Fibroblast of skin of scalp (primary cell): ENCODE measurements around the gene DALRD3.

Experiments used
- DNase-seq: peaks from one replicate; pipeline ENCODE4 v3.0.0-alpha.2; 2013

DALRD3 gene

DNA sequence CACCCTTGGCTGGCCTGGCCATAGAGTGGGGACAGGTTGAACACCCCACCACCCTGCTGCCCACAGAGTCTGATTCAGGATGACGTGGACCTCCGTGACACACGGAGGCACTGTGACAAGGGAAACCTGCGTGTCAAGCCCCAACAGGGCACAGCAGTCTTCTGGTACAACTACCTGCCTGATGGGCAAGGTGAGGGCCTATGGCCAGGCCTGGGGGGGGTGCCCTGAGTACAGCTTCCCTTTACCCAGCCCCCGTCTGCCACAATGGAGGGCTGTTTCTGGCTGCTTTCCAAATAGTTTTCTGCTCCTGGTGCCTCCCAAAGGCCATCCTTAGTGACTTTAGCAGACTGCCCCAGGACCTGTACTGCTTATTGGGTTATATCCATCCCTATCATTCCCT, 12.4 kb downstream of the DALRD3 start:
- no peak for DNase-seq

DNA sequence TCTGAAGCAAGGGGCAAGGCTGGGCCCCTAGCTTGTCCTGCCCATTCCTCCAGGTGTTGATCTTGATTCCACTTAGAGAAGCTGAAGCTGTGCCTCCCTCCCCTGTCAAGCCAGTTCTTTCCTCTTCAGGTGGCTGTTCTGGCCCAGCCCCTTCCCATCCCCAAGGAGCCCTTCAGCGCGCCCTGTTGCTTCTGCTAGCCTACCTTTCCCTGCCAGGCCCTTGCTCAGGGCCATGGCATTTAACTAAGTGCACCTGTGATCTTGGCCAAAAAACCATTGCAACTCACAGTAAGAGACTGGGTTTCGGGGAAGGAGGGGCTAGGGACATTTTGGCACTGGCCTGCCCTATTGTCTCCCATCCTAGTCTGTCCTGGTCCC, 13.1 kb downstream of the DALRD3 start:
- DNase-seq: no peak

DNA sequence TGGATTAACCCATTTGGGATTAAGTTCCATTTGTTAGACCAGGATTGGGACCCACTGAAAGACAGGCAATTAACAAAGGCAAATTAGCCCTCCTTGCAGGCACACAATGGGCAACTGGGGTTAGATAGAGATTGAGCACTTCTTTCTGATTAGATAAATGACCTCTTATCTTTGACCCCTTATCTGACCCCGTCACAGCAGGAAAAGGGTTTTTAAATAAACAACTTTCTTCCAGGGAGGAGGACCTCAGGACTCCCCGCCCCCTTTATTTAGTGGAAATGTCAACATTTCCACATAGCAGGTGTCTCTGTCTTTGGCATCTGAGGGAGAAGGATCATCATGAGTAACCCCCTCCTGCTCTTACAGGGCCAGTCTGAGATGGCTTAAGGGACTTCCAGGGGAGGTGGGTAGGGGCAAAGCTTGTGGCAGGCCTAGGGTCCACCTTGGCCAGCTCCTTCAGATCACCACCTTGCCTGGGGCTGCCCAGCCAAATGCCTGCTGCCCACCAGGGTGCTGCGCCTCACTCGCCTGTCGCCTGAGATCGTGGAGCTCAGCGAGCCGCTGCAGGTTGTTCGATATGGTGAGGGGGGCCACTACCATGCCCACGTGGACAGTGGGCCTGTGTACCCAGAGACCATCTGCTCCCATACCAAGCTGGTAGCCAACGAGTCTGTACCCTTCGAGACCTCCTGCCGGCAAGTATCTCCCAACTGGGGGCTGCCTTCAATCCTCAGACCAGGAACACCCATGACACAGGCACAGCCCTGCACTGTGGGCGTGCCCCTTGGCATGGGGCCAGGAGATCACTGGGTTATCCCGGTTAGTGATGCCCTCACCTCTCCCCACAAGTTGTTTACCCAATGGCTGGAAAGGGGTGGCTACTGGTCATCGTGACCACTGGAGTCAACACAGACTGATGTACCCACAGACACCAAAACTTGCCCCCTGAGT, 13.8 kb downstream of the DALRD3 start:
- DNase-seq: no peak

DNA sequence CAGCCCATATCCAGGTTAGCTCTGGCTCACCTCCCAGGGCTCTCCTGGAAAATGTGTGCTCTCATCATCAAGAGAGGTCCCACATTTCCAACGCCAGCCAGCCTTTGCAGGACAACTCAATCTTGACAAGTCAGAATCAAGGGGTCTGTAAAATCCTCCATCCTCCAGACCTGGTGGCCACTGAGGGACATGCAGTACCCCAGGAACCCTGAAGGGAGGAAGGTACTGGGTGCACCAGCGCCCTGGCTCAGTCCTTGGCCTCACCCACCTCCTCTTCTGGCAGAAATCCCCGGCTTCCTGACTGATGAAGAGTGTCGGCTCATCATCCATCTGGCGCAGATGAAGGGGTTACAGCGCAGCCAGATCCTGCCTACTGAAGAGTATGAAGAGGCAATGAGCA, 17.2 kb downstream of the DALRD3 start:
- no peak for DNase-seq

DNA sequence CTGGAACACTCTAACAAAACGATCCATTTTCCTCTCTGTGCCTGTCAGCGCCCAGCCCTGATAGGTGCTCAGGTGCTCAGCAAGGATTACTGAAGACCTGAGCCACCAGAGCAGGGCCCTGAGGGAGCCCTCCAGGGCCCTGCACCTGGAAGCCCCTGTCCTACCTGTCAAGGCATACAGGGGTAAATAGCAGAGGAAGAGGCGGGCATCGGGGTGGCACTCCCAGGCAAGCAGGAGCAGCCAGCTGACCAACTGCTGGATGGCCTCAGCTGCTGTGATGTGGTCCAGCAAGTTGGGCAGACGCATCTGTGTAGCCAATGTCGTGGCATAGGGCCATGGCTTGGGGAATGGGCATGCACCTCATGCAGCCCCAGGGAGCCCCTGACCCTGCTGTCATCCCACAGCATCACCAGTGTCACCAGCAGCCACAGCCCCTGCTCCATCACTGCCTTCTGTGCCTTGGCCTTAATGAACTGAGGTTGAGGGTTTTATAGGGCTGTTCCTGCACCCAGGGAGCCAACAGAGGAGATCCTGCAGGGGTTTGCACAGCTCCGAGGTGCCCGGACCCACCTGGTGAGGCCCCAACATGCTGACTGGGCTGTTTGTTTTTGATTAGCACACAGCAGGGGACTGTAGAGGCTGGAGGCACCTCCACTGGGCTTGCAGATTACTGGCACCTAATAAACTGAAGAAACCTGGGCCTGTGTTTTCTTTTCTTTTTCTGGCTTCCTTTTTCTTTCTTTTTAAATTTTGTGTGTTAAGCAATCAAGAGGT, 19.1 kb downstream of the DALRD3 start:
- no peak for DNase-seq

DNA sequence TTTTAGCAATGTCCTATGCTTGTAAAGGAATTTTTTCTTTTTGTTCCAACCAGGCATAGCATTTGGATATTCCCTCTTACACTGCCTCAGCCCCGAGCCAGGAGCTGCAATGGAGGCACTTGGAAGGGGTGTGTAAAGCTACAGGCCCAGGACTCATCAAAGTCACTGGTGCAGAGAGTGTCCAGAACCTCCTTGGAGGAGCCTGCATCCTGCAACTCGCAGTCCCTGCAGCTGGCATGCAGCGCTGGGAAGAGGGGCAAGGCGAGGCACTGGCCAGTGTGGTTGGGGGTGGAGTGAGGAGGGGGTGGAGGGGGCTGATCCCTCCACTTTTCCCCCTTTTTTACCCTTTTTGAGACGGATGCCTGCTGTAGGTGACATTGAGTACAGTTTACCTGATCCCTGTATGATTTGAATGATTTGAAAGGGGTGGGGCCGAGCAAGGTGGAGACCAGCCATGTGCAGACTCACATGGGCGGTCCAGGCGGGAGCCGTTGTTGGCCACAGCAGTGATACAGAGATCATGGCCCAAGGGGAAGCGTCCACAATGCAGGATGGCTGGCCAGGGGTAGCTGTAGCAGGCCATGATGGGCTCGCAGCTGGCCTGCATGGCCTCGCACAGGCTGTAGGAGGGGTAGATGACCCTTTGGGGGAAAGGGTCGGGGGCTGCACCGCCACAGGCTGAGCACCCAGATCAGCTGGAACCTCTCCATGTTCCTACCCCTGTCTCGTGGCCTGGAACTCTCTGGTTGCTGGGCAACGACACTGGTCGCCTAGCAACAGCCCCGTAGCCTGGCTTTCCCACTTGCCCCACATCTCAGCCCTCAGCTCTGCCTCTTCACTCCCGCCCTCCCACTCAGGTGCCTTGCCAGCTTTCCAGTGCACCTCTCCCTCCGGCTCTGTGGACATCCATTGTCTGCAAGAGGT, 20.4 kb downstream of the DALRD3 start:
- DNase-seq: no peak

DNA sequence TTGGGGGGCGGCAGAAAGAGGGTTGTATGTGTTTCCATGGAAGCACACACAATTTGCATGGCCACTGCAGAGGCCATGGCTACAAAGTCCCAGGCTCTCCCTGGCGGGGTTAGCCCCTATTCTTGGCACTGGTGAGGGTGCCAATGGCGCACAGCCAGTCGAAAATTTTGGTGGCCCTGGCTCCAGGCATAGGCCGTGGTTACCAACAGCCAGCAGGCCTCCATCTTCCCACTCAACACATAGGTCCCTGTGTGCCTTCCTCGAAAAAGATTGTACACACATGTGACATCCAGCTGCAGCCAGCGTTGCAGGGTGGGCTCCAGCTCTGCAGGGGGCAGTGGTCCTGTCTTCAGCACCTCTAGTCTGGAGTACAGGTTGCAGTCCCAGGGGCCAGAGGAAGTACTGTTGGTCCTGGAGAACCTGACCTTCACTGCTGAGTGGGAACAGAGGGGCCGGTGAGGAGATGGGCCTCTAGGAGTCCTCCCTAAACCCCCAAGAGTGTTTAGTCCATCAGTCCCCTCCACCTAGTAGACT, 21.2 kb downstream of the DALRD3 start:
- DNase-seq: no peak

DNA sequence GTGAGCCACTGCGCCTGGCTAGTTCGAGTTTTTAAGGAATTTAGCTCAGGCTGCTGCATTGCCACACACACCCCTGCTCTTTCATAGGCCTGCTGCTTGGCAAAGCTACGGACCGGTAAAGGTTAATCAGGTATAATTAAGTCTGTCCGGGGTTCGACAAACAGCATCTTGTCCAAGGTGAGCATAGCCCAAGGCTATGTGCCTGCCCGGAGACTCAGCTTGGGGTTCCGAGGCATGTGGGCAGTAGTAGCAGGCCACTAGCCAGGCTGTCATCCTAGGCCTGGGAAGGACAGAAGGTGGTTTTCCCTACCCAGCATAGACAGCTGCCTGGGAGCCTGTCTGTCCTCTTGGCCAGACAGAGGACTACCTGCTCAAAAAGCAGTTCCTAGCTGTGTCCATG, 21.7 kb downstream of the DALRD3 start:
- DNase-seq: no peak

DNA sequence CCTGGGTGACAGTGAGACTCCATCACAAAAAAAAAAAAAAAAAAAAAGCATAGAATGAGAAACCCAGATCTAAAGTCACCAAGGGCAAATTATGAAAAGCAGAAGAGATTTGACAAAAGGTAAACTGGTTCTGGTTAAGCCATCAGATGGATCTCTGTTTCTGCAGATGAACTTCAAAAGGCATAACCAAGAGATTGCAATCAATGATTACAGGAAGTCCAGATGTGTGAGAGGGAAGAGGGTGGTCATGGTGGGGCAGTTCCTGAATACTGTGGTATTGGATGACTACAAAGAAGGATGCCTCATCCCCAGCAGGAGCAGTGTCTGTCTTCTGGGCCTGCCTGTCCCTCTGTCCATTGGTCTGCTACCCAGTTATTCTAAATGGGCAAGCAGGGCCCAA, 24.5 kb downstream of the DALRD3 start:
- no peak for DNase-seq

DNA sequence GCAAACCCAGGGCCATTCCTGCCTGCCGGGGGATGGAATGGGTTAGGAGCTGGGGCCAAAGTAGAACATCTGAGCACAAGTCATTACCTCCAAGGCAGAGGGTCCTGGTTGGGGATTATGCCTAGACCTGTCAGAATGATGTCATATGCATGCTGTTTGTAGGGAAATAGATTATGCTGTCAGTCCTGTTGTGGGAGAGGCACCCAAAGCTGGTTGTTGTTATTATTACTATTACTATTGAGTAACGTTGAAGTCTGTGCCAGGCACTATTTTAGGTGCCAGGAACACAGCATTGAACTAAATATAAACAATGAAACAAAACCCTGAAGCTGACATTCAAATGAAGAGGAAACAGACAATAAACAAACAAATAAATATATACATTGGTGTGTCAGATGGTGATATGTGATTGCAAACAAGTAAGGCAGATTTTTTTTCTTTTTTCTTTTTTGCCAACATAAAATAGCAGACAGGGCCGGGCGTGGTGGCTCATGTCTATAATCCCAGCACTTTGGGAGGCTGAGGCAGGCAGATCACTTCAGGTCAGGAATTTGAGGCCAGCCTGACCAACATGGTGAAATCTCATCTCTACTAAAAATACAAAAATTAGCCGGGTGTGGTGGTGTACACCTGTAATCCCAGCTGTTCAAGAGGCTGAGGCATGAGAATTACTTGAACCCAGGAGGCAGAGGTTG, 26.4 kb downstream of the DALRD3 start:
- DNase-seq: no peak

DNA sequence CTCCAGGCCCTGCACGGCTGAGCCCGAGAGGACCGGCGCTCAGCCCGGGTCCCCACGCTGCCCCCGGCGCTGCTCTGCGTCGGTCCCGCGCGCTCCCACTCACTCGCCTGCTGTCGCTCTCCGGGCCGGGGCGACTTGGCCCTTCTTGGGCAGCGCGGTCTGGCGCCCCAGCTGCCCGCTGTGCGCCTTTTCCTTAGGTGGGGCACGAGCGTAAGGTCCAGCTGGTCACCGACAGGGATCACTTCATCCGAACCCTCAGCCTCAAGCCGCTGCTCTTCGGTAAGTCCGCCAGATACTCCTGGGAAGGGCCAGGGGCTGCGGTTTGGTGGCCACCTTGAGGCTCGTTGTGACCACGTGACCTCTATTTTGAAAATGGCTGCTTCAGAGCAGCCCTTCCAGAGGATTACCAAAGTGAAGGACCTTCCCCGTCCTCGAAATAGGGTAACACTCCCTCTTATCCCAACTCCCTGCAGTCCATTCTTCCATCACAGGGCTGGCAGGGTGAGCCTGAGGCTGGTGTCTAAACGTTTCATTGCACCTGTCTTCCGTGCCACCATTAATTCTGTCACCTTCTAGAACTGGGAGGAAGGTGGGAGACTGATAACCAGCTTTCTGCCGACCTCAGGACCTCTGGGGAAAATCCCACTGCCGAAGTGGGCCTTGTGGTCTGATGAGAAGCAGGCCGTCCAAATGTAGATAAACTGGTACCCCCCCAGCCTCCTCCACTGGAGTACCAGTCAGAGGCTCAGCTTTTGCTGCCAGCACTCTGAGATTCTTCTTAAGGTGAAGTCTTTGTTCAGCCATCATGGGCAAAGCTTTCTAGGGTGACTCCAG, 27.5 kb downstream of the DALRD3 start:
- no peak for DNase-seq

DNA sequence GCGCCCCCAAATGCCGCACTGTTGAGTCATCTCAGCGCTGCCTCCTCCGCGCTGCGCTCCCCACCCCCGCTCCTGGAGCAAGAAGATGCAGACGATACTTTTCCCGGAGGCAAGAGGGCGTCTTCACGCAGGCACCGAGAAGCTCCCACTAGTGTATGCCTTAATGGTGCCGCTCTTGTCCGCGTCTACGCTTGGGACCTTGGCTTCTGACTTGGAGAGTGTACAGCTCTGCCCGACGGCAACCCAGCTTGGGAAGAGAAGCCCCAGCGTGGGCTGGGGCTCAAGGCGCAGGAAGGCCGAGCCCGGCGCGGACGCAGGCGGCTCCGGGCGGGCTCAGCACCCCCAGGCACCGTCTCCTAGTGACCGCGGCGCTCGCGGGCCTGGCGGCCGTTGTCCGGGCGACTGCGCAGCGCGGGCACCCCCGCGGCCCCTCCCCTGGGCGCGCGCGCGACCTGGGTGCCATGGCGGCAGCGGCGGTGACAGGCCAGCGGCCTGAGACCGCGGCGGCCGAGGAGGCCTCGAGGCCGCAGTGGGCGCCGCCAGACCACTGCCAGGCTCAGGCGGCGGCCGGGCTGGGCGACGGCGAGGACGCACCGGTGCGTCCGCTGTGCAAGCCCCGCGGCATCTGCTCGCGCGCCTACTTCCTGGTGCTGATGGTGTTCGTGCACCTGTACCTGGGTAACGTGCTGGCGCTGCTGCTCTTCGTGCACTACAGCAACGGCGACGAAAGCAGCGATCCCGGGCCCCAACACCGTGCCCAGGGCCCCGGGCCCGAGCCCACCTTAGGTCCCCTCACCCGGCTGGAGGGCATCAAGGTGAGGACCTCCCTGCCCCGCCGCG, 28.4 kb downstream of the DALRD3 start, which contains the start of gene P4HTM:
Gene P4HTM (plus strand): TSS at position 446 of the 840 bp plus-strand sequence. CDS start 16 bp downstream, at position 462.
- peak; percentile 95 for DNase-seq

DNA sequence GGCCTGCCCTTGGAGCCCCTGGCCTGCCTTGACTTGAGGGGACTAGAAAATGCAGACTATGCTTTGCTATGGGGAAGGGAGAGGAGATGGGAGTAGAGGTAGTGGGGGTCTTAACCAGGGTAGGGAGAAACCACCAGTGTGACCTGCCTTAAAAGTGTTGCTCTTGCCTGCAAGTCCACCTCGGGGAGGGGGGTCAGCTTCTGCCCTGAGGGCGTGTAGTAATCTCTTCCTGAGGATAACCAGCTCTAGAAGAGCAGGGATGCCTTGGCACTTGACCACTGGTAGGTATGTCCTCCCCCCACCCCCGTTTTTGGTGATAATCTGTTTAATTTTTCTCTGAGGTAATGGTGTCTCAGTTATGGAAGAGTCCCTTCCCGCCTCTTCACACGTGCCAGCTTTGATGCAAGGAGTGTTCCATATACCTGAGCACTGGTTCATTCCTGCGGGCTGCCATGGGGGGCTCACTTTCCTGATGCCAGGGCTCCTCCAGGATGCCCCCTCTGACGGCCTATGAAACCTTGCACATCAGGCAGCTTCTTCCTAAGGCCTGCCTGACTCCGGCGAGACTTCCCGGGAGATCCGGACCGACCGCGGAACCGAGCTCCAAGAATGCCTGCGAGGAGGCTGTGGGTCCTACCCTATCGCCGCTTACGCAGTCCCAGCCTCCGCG, 29.1 kb downstream of the DALRD3 start:
- no peak for DNase-seq

DNA sequence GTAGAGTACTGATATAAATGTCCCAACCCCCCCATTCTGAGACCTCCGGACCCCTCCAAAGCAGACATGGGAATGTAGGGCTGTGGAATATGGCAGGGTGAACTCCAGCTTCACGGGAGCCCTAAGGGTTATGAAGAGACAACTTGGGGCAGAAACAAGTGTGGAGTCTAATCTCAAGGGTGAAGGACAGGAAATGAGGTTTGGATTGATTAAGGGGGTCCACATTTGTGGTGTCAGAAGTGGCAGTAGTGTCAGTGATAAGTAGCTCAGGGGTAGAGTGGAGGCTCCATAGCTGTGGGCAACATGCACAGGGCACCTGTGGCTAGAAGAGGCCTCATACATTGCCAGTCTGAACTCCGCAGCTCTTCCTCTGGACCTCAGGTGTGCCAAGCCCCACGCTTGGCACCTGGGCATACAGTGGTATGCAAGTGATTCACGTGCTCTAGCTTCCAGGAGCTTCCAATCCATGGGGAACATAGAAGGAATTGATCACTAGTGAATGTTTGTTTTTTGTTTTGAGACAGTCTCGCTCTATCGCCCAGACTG, 32.5 kb downstream of the DALRD3 start:
- DNase-seq: no peak

DNA sequence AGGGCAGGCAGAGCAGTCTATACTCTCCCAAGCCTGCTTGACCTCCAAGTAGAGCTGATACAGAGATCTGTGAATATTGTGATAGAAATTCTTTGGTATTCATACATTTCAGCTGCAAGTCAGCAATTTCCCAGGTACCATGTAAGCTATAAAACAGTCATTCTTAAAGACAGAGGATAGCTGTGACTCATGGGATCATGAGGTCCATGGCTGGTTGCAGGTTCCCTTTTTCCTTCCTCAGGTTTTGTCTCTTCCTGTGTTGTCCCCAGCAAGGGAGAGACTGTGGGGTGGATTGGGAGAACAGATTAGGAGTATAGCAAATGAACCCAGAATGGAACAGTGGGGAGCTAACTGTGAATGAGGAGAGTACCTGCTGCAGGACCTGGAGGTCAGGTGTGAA, 33.7 kb downstream of the DALRD3 start:
- no peak for DNase-seq

DNA sequence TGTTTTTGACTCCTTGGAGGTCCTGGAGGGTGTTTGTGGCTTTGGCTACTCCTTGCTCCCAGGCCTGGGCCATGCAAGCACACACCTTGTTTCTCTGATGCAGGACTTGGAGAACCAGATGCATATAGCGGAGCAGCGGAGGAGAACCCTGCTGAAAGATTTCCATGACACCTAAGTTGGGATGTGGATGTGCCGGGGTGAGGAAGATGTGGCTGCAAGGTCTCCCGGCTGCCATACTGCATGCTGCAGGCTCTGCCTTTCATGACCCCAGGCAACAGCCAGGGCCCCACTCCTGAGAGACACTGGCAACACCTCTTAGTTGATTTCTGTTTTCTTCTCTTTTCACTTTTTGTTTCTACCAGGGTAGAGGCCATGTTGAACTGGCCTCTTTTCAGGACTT, 35.3 kb downstream of the DALRD3 start:
- DNase-seq: no peak

DNA sequence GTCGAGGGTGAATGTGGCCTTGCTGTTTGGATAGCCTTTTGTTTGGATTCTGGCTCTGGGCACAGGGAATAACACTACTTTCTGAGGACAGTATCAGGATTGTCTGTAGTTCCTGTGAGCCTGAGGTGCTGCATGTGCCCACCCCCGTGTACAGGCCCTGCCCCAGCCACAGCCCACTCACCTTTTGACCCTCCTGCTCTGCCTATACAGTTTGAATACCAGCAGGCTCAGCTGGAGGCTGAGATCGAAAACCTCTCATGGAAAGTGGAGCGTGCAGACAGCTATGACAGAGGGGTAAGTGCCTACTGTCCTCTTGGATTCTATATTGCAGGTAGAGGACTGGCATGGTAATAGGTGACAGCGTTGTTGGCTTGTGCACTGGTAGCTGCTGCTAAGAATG, 35.7 kb downstream of the DALRD3 start:
- DNase-seq: no peak

DNA sequence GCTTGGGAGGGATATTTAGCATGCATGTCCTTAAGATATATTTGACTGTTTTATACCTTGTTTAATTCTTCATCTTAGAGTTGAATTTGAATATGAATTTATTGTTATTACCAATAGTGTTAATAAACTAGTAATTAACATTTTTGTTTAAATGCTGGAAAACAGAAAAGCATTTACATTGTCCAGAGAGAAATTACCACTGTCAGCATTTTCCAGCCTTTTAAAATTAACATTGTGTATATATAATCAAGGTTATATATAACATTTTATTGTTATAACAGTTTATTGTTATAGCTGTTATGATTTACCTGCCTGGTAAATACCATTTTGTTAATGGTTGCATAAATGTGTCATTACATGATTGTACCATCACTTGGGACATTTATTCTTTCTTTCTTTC, 36.4 kb downstream of the DALRD3 start:
- DNase-seq: no peak

DNA sequence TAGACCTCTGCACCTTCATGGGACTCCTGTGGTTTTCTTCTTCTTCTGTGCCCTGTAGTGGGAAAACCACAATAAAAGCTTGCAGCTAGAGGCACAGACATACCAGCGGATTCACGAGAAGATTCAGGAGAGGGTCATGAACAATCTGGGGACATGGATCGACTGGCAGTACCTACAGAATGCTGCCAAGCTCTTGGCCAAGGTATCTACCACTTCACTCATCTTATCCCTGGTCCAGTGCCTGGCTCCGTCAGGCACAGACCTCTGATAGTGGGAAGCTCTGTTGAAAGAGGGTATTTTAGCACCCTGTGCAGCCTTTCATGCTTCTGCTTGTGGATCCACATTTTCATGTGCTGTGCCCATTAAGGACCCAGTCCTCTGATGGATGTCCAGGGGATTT, 38.1 kb downstream of the DALRD3 start:
- DNase-seq: no peak
